Transverse colon (tissue), 3 donors: Measurements from ENCODE around the gene TMEM175.

Experiments
- EP300 ChIP-seq: sonication (generic); formaldehyde crosslinking; IDR thresholded peaks from one replicate; pipeline ENCODE4 v1.6.1; 2017; ENCODE audit warnings: antibody characterized with exemption, low read depth
- POLR2A ChIP-seq: fragments of 450-650 bp; IDR thresholded peaks from one replicate; pipeline ENCODE4 v1.6.1; 2016; ENCODE audit warnings: antibody characterized with exemption, mild to moderate bottlenecking, moderate library complexity
- TF ChIP-seq, protein P1 (sequence below), 5 experiments: fragments of 200-600 bp in 3 of 5; fragments of 450-650 bp in 2 of 5; sonication (generic) in 3 of 5; IDR thresholded peaks; 1 replicate in 2 of 5; 2 replicates in 3 of 5; pipeline ENCODE4 v1.5.1; 2016 to 2017; ENCODE audit warnings: antibody characterized with exemption in 5 of 5, inconsistent platforms in 3 of 5, mild to moderate bottlenecking in 2 of 5, moderate library complexity in 1 of 5

DNA sequence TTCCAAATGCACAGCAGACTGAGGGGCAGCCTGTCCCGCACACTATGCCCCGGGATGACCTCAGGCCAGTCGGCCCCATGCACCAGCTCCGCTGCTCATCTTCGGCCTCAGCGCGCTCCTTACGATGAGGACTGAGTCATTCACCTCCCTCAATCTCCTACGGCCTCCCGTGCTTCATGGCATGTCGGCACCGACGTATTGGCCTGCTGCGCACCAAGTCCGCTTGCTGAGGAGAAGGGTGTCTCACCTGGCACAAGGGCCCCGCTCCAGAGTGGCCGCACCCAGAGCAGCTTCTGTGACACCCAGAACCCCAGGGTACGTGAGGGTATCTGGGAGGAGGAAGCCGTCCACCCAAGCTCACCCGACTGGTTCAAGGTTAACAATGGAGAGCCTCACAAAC lies 35.6 kb upstream of the TMEM175 start:
- TF ChIP-seq, protein P1, sequence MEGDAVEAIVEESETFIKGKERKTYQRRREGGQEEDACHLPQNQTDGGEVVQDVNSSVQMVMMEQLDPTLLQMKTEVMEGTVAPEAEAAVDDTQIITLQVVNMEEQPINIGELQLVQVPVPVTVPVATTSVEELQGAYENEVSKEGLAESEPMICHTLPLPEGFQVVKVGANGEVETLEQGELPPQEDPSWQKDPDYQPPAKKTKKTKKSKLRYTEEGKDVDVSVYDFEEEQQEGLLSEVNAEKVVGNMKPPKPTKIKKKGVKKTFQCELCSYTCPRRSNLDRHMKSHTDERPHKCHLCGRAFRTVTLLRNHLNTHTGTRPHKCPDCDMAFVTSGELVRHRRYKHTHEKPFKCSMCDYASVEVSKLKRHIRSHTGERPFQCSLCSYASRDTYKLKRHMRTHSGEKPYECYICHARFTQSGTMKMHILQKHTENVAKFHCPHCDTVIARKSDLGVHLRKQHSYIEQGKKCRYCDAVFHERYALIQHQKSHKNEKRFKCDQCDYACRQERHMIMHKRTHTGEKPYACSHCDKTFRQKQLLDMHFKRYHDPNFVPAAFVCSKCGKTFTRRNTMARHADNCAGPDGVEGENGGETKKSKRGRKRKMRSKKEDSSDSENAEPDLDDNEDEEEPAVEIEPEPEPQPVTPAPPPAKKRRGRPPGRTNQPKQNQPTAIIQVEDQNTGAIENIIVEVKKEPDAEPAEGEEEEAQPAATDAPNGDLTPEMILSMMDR (IDR thresholded peaks at IDR 0.05) = no peak
- no peak for TF ChIP-seq POLR2A
- TF ChIP-seq EP300 = no peak
